ENCODE measurements around the gene HOXD8. TPM values are rescaled to one million over a fixed set of nuclear protein-coding genes. Genes with fewer than 3 reads are reported as not detected.

Gene HOXD8
- total and polyA plus RNA-seq, 10 of the 15 experiments (the other 5 are each of a cell fraction or from before 2014, with no cell fraction given) = not detected

DNA sequence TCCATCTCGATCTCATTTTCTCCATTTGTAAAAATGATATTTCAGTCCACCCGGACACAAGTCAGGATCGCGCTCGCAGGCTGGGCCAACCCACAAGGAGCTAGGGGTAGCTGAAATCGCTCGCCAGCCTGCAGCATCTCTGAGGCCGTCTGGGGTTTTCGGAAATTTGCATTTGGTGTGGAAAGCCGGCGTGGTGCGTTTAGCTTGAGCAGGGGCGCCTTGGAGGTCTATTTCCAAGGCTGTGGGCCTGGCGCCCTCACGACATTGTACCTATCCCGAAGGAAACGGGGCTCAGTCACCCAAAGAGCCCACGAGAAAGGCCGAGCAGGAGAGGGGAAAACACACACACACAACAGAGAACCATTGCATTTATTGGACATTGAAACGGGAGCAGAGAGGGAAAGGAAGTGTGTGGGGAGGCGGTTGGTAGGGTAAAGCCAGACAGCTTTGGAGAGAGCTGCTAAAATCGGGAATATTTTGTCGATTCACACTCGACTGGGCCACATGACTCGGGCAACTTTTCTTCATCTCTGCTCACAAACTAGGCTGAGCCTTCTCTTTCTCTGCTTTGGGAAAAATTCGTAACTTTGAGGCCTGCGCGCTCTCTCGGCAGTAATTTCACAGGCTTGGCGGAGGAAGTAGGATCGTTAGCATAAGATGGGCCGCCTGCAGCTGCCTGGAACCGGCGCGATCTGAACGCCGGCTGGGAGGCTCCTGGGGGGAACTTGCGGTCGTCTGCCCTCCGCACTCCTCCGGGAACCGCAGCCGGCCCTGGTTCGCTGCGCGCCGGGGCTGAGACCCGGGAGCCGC is 1.1 kb upstream of the HOXD8 start:
- H3K4me2 ChIP-seq (ENCODE audit: control insufficient read depth, insufficient read depth) = no peak overlapping the region
- 39% methylated on average over 49 of the region's 49 CpGs for WGBS (ENCODE audit: insufficient coverage, insufficient replicate concordance, low lambda C conversion rate, missing lambda C conversion rate)
- no peaks in the 10 kb centered on the region for H3K4me1 ChIP-seq (ENCODE audit: control insufficient read depth, insufficient read depth, low read length)
- no peak overlapping the region for H3K4me3 ChIP-seq
- no peak overlapping the region for H3K27ac ChIP-seq (ENCODE audit: control insufficient read depth, insufficient read depth)
- POLR2A ChIA-PET = no interaction called here
- peaks cover 8 to 32% of the 10 kb centered on the region in 2 experiments for H3K27me3 ChIP-seq (replicated peaks in 1 of 2; ENCODE audit: control insufficient read depth in 2 of 2, insufficient read depth in 2 of 2, low read length in 1 of 2)
- H3K9me3 ChIP-seq (replicated peaks; ENCODE audit: control insufficient read depth, insufficient read depth, low read length) = peaks cover 1% of the 10 kb centered on the region; the same call in 2 of the 3 replicates
- RAD21 ChIA-PET (ENCODE audit: unreplicated experiment) = interaction anchor here (2.2 to 3.7 kb wide), 6 partner anchors 326 to 1020 kb away, joined by 7 to 25 read pairs (median 17); no protein-coding TSS in a partner anchor
- intact Hi-C loops (cut with micrococcal nuclease; ENCODE audit: unreplicated experiment) (loop anchor here (5.0 kb wide), 2 partner anchors 689 to 1034 kb away; no protein-coding TSS in a partner anchor), in situ Hi-C loops (cut with MboI) (loop anchor here (5.0 to 25.0 kb wide), 4 partner anchors 509 to 1209 kb away; no protein-coding TSS in a partner anchor)
- no peak overlapping the region for H2AFZ ChIP-seq (ENCODE audit: control insufficient read depth, low read depth, low read length)
- ATAC-seq (no peak), FAIRE-seq (no peak), DNase-seq (ENCODE audit: low read depth, low spot score) (no peak)
- no peaks in the 10 kb centered on the region for H3K79me2 ChIP-seq (ENCODE audit: control insufficient read depth, insufficient read depth, low read length)
- no peak overlapping the region for H3K9ac ChIP-seq (ENCODE audit: control insufficient read depth, insufficient read depth, low read length)
- H3K36me3 ChIP-seq (ENCODE audit: control insufficient read depth in 2 of 2, insufficient read depth in 2 of 2, low read length in 1 of 2) = no peaks in the 10 kb centered on the region
- no TSS peak for BruUV-seq (replicated peaks)
- TF ChIP-seq ZNF622 (IDR thresholded peaks at IDR 0.05) = no peak
- no peak for TF ChIP-seq MEF2B (IDR thresholded peaks at IDR 0.05; ENCODE audit: partially characterized antibody, poor library complexity, severe bottlenecking)
- TF ChIP-seq FOS (IDR thresholded peaks at IDR 0.05; ENCODE audit: borderline replicate concordance, extremely low read depth, insufficient read length) = no peak
- TF ChIP-seq NR2C1 (IDR thresholded peaks at IDR 0.05) = no peak
- no peak for TF ChIP-seq FOXM1 (IDR thresholded peaks at IDR 0.05; ENCODE audit: low read depth, low read length)
- TF ChIP-seq, protein P1, sequence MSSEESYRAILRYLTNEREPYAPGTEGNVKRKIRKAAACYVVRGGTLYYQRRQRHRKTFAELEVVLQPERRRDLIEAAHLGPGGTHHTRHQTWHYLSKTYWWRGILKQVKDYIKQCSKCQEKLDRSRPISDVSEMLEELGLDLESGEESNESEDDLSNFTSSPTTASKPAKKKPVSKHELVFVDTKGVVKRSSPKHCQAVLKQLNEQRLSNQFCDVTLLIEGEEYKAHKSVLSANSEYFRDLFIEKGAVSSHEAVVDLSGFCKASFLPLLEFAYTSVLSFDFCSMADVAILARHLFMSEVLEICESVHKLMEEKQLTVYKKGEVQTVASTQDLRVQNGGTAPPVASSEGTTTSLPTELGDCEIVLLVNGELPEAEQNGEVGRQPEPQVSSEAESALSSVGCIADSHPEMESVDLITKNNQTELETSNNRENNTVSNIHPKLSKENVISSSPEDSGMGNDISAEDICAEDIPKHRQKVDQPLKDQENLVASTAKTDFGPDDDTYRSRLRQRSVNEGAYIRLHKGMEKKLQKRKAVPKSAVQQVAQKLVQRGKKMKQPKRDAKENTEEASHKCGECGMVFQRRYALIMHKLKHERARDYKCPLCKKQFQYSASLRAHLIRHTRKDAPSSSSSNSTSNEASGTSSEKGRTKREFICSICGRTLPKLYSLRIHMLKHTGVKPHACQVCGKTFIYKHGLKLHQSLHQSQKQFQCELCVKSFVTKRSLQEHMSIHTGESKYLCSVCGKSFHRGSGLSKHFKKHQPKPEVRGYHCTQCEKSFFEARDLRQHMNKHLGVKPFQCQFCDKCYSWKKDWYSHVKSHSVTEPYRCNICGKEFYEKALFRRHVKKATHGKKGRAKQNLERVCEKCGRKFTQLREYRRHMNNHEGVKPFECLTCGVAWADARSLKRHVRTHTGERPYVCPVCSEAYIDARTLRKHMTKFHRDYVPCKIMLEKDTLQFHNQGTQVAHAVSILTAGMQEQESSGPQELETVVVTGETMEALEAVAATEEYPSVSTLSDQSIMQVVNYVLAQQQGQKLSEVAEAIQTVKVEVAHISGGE (CRISPR knock-in tag; IDR thresholded peaks at IDR 0.05) = no peak
- no peak for TF ChIP-seq POLR2AphosphoS5 (IDR thresholded peaks at IDR 0.05; ENCODE audit: low read length)
- no peak for TF ChIP-seq EGR1 (IDR thresholded peaks at IDR 0.05; ENCODE audit: borderline replicate concordance in 1 of 2, low read depth in 2 of 2, low read length in 2 of 2)
- no peaks in the 10 kb centered on the region for H4K20me1 ChIP-seq (ENCODE audit: control insufficient read depth, insufficient read depth)
- SMC1A ChIA-PET (ENCODE audit: uncharacterized antibody, unreplicated experiment) = interaction anchor here (0.9 to 2.2 kb wide), 8 partner anchors 12 to 1033 kb away, joined by 3 to 20 read pairs (median 8); no protein-coding TSS in a partner anchor
- CTCF ChIA-PET = interaction anchor here (0.6 to 4.3 kb wide), 16 partner anchors 12 to 1033 kb away, joined by 3 to 79 read pairs (median 20); no protein-coding TSS in a partner anchor
